Measurements from ENCODE around the gene METRNL.

METRNL gene

DNA sequence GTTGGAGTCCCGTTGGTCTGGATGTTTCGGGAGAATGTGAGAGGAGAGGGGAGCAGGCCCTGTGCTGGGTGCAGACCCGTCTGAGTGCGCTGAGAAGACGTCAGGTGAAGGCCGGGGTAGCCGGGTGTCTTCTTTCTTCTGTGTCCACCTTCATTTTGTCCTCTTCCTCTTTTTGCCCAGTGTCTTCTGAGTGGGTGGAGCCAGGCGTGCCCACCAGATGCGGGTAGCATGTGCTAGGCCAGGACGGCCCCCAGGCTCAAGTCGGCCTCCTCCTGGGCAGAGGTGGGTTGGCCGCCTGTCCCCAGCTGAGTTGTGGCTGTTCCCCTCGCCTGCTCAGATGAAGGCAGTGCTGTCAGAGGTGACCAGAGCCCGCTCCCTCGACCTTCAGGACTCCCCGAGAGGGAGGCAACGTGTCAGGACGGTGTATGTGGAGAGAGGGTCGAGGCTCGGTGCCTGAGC, 3.5 kb downstream of the METRNL start:
- TF ChIP-seq POLR2AphosphoS5 (IDR thresholded peaks at IDR 0.05; ENCODE audit: low read depth, low read length) (no peak), REST (IDR thresholded peaks at IDR 0.05; ENCODE audit: insufficient read depth in 1 of 2, low read depth in 2 of 2, low read length in 2 of 2) (no peak), FOXP2 (optimal IDR thresholded peaks at IDR 0.05; ENCODE audit: borderline replicate concordance, extremely low read depth, extremely low read length, insufficient read depth) (no peak), TAF1 (IDR thresholded peaks at IDR 0.05; ENCODE audit: borderline replicate concordance, insufficient read depth, low read length) (no peak), SIN3A (IDR thresholded peaks at IDR 0.05; ENCODE audit: borderline replicate concordance, insufficient read depth, low read length) (no peak)

DNA sequence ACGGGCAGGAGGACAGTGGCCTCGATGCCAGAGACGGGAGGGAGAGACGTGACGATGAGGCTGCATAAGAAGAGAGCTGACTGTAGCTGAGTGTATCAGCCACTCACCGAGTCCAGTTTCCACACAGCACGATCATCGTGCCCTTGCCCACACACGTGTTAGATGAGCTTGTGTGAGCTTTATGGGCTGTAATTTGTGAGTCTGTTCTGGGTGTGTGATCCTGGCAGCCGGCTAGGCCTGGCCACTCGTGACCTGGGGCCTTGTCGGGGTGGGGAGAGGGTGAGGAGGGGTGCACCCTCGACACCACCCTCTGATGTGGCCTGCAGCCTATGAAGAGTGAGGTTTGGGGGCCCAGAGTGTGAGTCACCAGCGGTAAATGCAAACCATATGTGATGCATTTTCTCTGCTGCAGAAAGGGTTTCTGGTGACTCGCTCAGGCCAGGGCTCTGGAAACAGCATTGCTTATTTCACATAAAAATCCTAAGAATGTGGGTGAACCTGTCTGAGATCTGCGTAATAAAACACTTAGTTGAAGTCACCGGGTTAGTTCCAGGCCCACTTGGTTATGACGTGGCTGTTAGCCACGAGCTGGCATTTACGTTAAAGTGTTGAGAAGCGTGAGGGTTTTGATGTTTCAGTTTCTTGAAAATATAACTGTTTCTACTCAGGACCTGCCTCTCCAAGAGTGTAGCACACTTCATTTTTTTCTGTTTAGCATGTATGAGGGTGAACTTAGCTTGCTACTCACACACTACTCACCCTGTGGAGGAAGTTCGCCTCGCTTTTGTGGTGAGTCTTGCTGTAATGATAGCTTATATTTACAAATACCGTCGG, 4.2 kb downstream of the METRNL start:
- no peak for TF ChIP-seq SIN3A (IDR thresholded peaks at IDR 0.05; ENCODE audit: borderline replicate concordance, insufficient read depth, low read length)
- TF ChIP-seq TAF1 (IDR thresholded peaks at IDR 0.05; ENCODE audit: borderline replicate concordance, insufficient read depth, low read length): no peak
- TF ChIP-seq FOXP2 (optimal IDR thresholded peaks at IDR 0.05; ENCODE audit: borderline replicate concordance, extremely low read depth, extremely low read length, insufficient read depth): no peak
- TF ChIP-seq REST (IDR thresholded peaks at IDR 0.05; ENCODE audit: insufficient read depth in 1 of 2, low read depth in 2 of 2, low read length in 2 of 2): no peak
- peak; percentile 36; the same call in 1 of the 2 replicates for TF ChIP-seq POLR2AphosphoS5 (IDR thresholded peaks at IDR 0.05; ENCODE audit: low read depth, low read length)

- no peak for TF ChIP-seq SIN3A (IDR thresholded peaks at IDR 0.05; ENCODE audit: borderline replicate concordance, insufficient read depth, low read length)
- TF ChIP-seq POLR2AphosphoS5 (IDR thresholded peaks at IDR 0.05; ENCODE audit: low read depth, low read length): no peak
- TF ChIP-seq REST (IDR thresholded peaks at IDR 0.05; ENCODE audit: insufficient read depth in 1 of 2, low read depth in 2 of 2, low read length in 2 of 2): no peak
- TF ChIP-seq FOXP2 (optimal IDR thresholded peaks at IDR 0.05; ENCODE audit: borderline replicate concordance, extremely low read depth, extremely low read length, insufficient read depth): no peak
- TF ChIP-seq TAF1 (IDR thresholded peaks at IDR 0.05; ENCODE audit: borderline replicate concordance, insufficient read depth, low read length): no peak
Observed at GRCh38 chr17:83084214-83084613, 4.8 kb downstream of the METRNL start.

DNA sequence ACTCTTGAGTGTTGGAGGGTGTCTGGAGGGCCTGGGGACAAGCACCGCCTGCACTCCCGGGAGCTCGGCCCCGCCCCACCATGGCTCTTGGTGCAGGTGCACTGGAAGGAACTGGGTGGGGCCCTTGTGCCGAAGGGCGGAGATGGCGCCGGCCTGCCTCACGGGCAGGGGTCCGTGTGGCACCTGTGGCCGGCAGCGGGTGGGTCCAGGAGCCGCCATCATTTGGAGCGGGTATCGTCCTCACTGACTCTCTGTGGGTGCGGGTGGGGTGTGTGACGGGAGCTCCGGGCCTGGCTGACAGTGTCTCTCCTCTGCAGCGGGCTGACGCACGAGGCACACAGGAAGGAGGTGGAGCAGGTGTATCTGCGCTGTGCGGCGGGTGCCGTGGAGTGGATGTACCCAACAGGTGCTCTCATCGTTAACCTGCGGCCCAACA, 5.2 kb downstream of the METRNL start:
- TF ChIP-seq SIN3A (IDR thresholded peaks at IDR 0.05; ENCODE audit: borderline replicate concordance, insufficient read depth, low read length) (no peak), TAF1 (IDR thresholded peaks at IDR 0.05; ENCODE audit: borderline replicate concordance, insufficient read depth, low read length) (no peak), REST (IDR thresholded peaks at IDR 0.05; ENCODE audit: insufficient read depth in 1 of 2, low read depth in 2 of 2, low read length in 2 of 2) (no peak), FOXP2 (optimal IDR thresholded peaks at IDR 0.05; ENCODE audit: borderline replicate concordance, extremely low read depth, extremely low read length, insufficient read depth) (no peak), POLR2AphosphoS5 (IDR thresholded peaks at IDR 0.05; ENCODE audit: low read depth, low read length) (no peak)
